Thoracic aorta (tissue), 2 donors: ENCODE measurements around the gene TSC22D1. TPM values are rescaled to one million over a fixed set of nuclear protein-coding genes. Genes with fewer than 3 reads are reported as not detected.

ENCODE experiments used
- ATAC-seq: fragments of 150-250 bp; one replicate; pipeline ENCODE4 v1.8.0; 2017; ENCODE audit warnings: low read depth; ENCODE audit not compliant: insufficient number of reproducible peaks, low FRiP score
- DNase-seq: peaks from one replicate; pipeline ENCODE4 v3.0.0-alpha.2; 2020; ENCODE audit warnings: low spot score
- H3K27ac ChIP-seq, 2 donors: fragments of 200-600 bp; sonication (generic); 1 replicate in 1 of 2; 2 replicates in 1 of 2; pipeline ENCODE4 v1.5.1; 2016; ENCODE audit warnings: mild to moderate bottlenecking in 2 of 2, moderate library complexity in 2 of 2
- H3K27me3 ChIP-seq: fragments of 200-600 bp; sonication (generic); replicated peaks from 2 replicates; pipeline ENCODE4 v1.6.0; 2016; ENCODE audit warnings: mild to moderate bottlenecking; ENCODE audit not compliant: insufficient read depth
- H3K36me3 ChIP-seq: fragments of 200-600 bp; sonication (generic); one replicate; pipeline ENCODE4 v1.5.1; 2016
- H3K4me1 ChIP-seq, 2 donors: fragments of 200-600 bp; sonication (generic); 1 replicate in 1 of 2; 2 replicates in 1 of 2; pipeline versions ENCODE4 v1.5.1 to v1.6.0; 2016; ENCODE audit warnings: low read depth in 2 of 2, mild to moderate bottlenecking in 1 of 2; ENCODE audit not compliant: control insufficient read depth in 1 of 2
- H3K4me3 ChIP-seq: fragments of 200-600 bp; sonication (generic); 2 replicates; pipeline ENCODE4 v1.5.1; 2016; ENCODE audit warnings: mild to moderate bottlenecking
- H3K9me3 ChIP-seq: fragments of 200-600 bp; sonication (generic); 2 replicates; pipeline ENCODE4 v1.5.1; 2016
- total RNA-seq, 2 donors: library from RNA; depleted of rRNA; stranded (reverse); fragments of >200 nt; gene quantifications; one replicate each; pipeline versions ENCODE4 v1.1.0 to v1.2.3, GENCODE V29; 2016
- TF ChIP-seq, protein P1 (sequence below): fragments of 200-600 bp; sonication (generic); IDR thresholded peaks from one replicate; pipeline ENCODE4 v1.5.1; 2019; ENCODE audit warnings: antibody characterized with exemption

The TSC22D1 gene
- total RNA-seq, 2 donors from 2014 or later, result 107 to 129 TPM

GRCh38 chr13:44386913-44387556, 189.1 kb downstream of the TSC22D1 start:
- Histone ChIP-seq H3K36me3 (no peaks in the 10 kb centered on the region), H3K4me1 (no peaks in the 10 kb centered on the region), H3K27ac (no peak overlapping the region), H3K27me3 (no peaks in the 10 kb centered on the region), H3K9me3 (no peaks in the 10 kb centered on the region), H3K4me3 (no peak overlapping the region)
- no peak for ATAC-seq
- no peak for DNase-seq
- TF ChIP-seq, protein P1, sequence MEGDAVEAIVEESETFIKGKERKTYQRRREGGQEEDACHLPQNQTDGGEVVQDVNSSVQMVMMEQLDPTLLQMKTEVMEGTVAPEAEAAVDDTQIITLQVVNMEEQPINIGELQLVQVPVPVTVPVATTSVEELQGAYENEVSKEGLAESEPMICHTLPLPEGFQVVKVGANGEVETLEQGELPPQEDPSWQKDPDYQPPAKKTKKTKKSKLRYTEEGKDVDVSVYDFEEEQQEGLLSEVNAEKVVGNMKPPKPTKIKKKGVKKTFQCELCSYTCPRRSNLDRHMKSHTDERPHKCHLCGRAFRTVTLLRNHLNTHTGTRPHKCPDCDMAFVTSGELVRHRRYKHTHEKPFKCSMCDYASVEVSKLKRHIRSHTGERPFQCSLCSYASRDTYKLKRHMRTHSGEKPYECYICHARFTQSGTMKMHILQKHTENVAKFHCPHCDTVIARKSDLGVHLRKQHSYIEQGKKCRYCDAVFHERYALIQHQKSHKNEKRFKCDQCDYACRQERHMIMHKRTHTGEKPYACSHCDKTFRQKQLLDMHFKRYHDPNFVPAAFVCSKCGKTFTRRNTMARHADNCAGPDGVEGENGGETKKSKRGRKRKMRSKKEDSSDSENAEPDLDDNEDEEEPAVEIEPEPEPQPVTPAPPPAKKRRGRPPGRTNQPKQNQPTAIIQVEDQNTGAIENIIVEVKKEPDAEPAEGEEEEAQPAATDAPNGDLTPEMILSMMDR, result no peak

- ATAC-seq, result no peak
Observed at GRCh38 chr13:44385847-44386246, 190.3 kb downstream of the TSC22D1 start.

GRCh38 chr13:44385401-44385800, 190.7 kb downstream of the TSC22D1 start:
- H3K36me3 ChIP-seq, result no peaks in the 10 kb centered on the region
- TF ChIP-seq, protein P1, result no peak
- H3K4me3 ChIP-seq, result no peak overlapping the region
- H3K27ac ChIP-seq, result no peak overlapping the region
- H3K27me3 ChIP-seq, result no peaks in the 10 kb centered on the region
- DNase-seq (no peak), ATAC-seq (no peak)
- no peaks in the 10 kb centered on the region for H3K4me1 ChIP-seq
- no peaks in the 10 kb centered on the region for H3K9me3 ChIP-seq

More at GRCh38 chr13:44385847-44386246, 190.3 kb downstream of the TSC22D1 start:
- Histone ChIP-seq H3K4me3 (no peak overlapping the region), H3K27ac (no peak overlapping the region), H3K9me3 (no peaks in the 10 kb centered on the region), H3K4me1 (no peaks in the 10 kb centered on the region), H3K36me3 (no peaks in the 10 kb centered on the region), H3K27me3 (no peaks in the 10 kb centered on the region)
- TF ChIP-seq, protein P1, result no peak
- DNase-seq, result no peak

DNA sequence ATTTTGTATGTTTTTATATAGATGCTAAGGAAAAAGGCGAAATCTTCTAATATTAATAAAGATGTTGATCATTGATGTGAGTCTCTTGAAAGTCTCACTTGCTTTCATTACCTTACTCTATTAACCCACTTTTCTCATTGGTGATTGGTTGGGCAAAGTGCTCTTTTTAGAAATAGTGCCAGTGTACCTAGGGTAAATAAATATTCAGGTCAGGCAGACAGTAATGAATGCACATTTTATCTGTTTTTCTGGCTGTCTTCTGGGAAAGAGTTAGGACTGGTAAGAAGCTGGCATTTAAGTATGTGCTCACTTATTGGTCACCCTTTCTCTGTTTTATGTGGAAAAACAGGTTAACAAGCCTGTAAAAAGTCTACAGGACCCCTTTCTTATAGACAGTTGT, 191.4 kb downstream of the TSC22D1 start:
- TF ChIP-seq, protein P1, result no peak
- H3K27ac ChIP-seq, result no peak overlapping the region
- ATAC-seq (no peak), DNase-seq (no peak)
- H3K4me3 ChIP-seq, result no peak overlapping the region
- H3K27me3 ChIP-seq, result no peaks in the 10 kb centered on the region
- no peaks in the 10 kb centered on the region for H3K36me3 ChIP-seq
- H3K9me3 ChIP-seq, result no peaks in the 10 kb centered on the region
- no peaks in the 10 kb centered on the region for H3K4me1 ChIP-seq

DNA sequence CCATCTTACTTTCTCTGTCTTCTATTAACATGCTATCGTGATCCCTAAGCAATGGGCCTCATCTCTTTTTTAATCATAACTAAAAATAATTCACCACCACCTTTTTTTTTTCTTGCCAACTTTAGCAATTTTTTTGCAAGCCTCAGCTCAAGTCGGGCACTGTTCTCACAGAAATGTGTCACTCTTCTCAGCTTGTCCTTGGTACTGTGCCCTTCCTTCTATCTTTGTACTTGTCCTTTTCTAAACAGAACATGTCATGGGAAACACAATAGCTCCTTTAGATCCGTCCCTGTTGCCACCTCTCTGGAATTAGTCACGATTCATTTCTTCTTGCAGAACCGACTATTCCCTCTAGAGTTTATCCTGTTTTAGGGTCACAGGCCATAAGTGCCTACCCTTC, 192.2 kb downstream of the TSC22D1 start:
- Histone ChIP-seq H3K4me1 (no peaks in the 10 kb centered on the region), H3K4me3 (no peak overlapping the region), H3K27me3 (no peaks in the 10 kb centered on the region), H3K36me3 (no peaks in the 10 kb centered on the region), H3K9me3 (no peaks in the 10 kb centered on the region), H3K27ac (no peak overlapping the region)
- no peak for DNase-seq
- no peak for ATAC-seq
- TF ChIP-seq, protein P1, result no peak
